ENCODE measurements around the gene LGALS16. TPM values are rescaled to one million over a fixed set of nuclear protein-coding genes. Genes with fewer than 3 reads are reported as not detected.

LGALS16 gene
- total RNA-seq, 1 donor from 2014 or later = not detected

- no peak for DNase-seq (ENCODE audit: low spot score)
- no peak for TF ChIP-seq CTCF (IDR thresholded peaks at IDR 0.05; ENCODE audit: unreplicated experiment)
- no peak overlapping the region for H3K27ac Mint-ChIP-seq (ENCODE audit: unreplicated experiment)
- H3K36me3 Mint-ChIP-seq (ENCODE audit: low read depth, unreplicated experiment) = no peaks in the 10 kb centered on the region
- peaks cover 2% of the 10 kb centered on the region for H3K27me3 Mint-ChIP-seq (ENCODE audit: unreplicated experiment)
- H3K4me3 Mint-ChIP-seq (ENCODE audit: unreplicated experiment) = no peak overlapping the region
- H3K9me3 Mint-ChIP-seq (ENCODE audit: unreplicated experiment) = no peaks in the 10 kb centered on the region
- H3K4me1 Mint-ChIP-seq (ENCODE audit: unreplicated experiment) = peaks cover 2% of the 10 kb centered on the region
Measured at GRCh38 chr19:39705578-39706188, 50.0 kb downstream of the LGALS16 start.

DNA sequence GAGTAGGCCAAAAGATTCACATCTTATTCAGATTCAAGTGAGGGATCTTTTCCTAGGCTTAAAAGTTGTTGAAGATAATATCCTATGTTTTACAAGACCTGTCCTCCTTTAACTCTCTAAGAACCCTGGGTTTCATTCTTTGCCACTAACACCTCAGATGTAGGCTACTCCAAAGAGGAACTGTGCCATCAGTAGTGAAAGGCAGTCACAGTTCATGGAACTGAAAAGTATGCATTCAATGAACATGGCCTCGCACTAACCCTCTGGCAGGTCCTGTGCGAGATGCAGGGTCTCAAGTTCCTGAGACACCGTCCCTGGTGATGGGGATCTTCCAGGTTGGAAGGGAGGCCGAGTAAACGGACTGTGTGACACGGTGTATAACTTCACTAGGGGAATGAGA lies 52.9 kb downstream of the LGALS16 start:
- Mint-ChIP-seq H3K36me3 (ENCODE audit: low read depth, unreplicated experiment) (no peaks in the 10 kb centered on the region), H3K9me3 (ENCODE audit: unreplicated experiment) (no peaks in the 10 kb centered on the region), H3K27ac (ENCODE audit: unreplicated experiment) (no peak overlapping the region), H3K27me3 (ENCODE audit: unreplicated experiment) (no peaks in the 10 kb centered on the region), H3K4me3 (ENCODE audit: unreplicated experiment) (no peak overlapping the region), H3K4me1 (ENCODE audit: unreplicated experiment) (peaks cover 2% of the 10 kb centered on the region)
- no peak for TF ChIP-seq CTCF (IDR thresholded peaks at IDR 0.05; ENCODE audit: unreplicated experiment)
- DNase-seq (ENCODE audit: low spot score) = no peak

DNA sequence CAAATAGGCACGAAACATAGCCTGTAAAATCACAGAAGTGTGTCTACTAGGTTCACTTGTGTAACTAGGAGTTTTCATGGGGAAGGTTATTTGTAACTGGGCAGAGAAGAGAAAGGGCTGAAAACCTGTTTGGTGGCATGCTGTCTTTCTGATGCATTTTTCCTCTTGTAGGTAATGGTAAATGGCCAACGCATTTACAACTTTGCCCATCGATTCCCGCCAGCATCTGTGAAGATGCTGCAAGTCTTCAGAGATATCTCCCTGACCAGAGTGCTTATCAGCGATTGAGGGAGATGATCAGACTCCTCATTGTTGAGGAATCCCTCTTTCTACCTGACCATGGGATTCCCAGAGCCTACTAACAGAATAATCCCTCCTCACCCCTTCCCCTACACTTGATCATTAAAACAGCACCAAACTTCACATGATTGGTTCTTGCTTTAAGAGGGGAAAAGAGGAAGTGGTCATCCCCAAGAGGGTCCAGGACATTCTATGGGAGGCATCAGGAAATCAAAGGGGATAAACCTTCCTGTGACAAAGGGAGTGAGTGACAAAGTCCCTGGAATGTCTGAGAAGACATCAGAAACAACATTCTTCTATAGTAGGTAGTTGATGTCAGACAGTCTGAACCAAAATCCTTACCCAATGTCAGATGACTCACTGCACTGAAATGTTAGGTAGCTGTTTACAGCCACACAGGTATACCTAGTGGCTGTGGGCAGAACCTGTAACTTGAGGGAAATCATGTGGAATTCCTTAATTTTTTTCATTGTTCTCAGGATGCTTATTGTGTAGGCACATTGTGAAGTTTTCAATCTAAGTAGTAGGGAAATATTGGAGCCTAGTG lies 53.5 kb downstream of the LGALS16 start:
- H3K9me3 Mint-ChIP-seq (ENCODE audit: unreplicated experiment) = no peaks in the 10 kb centered on the region
- TF ChIP-seq CTCF (IDR thresholded peaks at IDR 0.05; ENCODE audit: unreplicated experiment) = no peak
- DNase-seq (ENCODE audit: low spot score) = no peak
- peaks cover 2% of the 10 kb centered on the region for H3K4me1 Mint-ChIP-seq (ENCODE audit: unreplicated experiment)
- H3K27ac Mint-ChIP-seq (ENCODE audit: unreplicated experiment) = no peak overlapping the region
- H3K27me3 Mint-ChIP-seq (ENCODE audit: unreplicated experiment) = no peaks in the 10 kb centered on the region
- no peak overlapping the region for H3K4me3 Mint-ChIP-seq (ENCODE audit: unreplicated experiment)
- H3K36me3 Mint-ChIP-seq (ENCODE audit: low read depth, unreplicated experiment) = no peaks in the 10 kb centered on the region

Other genes with a start within 250 kb of the LGALS16 start
- 10.2 TPM for gene ZFP36, start 249.1 kb upstream of the LGALS16 start, total RNA-seq (ENCODE audit: unreplicated experiment)
- gene PLEKHG2, start 243.2 kb upstream of the LGALS16 start, total RNA-seq (ENCODE audit: unreplicated experiment) = 172 TPM
- 2,151 TPM for gene RPS16, start 220.0 kb upstream of the LGALS16 start, total RNA-seq (ENCODE audit: unreplicated experiment)
- gene SUPT5H, start 210.3 kb upstream of the LGALS16 start, total RNA-seq (ENCODE audit: unreplicated experiment) = 139 TPM
- gene TIMM50, start 175.1 kb upstream of the LGALS16 start, total RNA-seq (ENCODE audit: unreplicated experiment) = 86.2 TPM
- gene DLL3, start 157.0 kb upstream of the LGALS16 start, total RNA-seq (ENCODE audit: unreplicated experiment) = 42.7 TPM
- gene SELENOV, start 140.8 kb upstream of the LGALS16 start, total RNA-seq (ENCODE audit: unreplicated experiment) = 2.9 TPM
- gene EID2B, start 123.1 kb upstream of the LGALS16 start, total RNA-seq (ENCODE audit: unreplicated experiment) = 3.2 TPM
- 19.6 TPM for gene EID2, start 115.8 kb upstream of the LGALS16 start, total RNA-seq (ENCODE audit: unreplicated experiment)
- gene LGALS13, start 53.4 kb upstream of the LGALS16 start, total RNA-seq (ENCODE audit: unreplicated experiment) = not detected
- not detected for gene LGALS14, start 48.6 kb downstream of the LGALS16 start, total RNA-seq (ENCODE audit: unreplicated experiment)
- gene CLC, start 82.1 kb downstream of the LGALS16 start, total RNA-seq (ENCODE audit: unreplicated experiment) = not detected
- gene LEUTX, start 122.9 kb downstream of the LGALS16 start, total RNA-seq (ENCODE audit: unreplicated experiment) = not detected
- gene DYRK1B, start 178.2 kb downstream of the LGALS16 start, total RNA-seq (ENCODE audit: unreplicated experiment) = 29.5 TPM
- 271 TPM for gene FBL, start 190.5 kb downstream of the LGALS16 start, total RNA-seq (ENCODE audit: unreplicated experiment)